Lower lobe of right lung (tissue), 2 donors: ENCODE data around the gene EEFSEC. TPM values are rescaled to one million over a fixed set of nuclear protein-coding genes. Genes with fewer than 3 reads are reported as not detected.

Experiments used
- ATAC-seq, 2 donors: fragments of 200-7000 bp; cut with Tn5 transposase; one replicate each; pipeline ENCODE4 v1.9.1; 2020 to 2022; ENCODE audit warnings: mild to moderate bottlenecking in 2 of 2, moderate library complexity in 2 of 2
- DNase-seq: peaks from one replicate; pipeline ENCODE4 v3.0.0-alpha.2; 2020
- H3K27ac ChIP-seq: fragments of 200-600 bp; one replicate; pipeline ENCODE4 v1.8.0; 2022
- H3K27me3 ChIP-seq: fragments of 200-600 bp; one replicate; pipeline ENCODE4 v1.8.0; 2022; ENCODE audit warnings: low read depth
- H3K36me3 ChIP-seq: fragments of 200-600 bp; one replicate; pipeline ENCODE4 v1.8.0; 2022; ENCODE audit warnings: mild to moderate bottlenecking
- H3K4me1 ChIP-seq: fragments of 200-600 bp; one replicate; pipeline ENCODE4 v1.8.0; 2022
- H3K4me3 ChIP-seq: fragments of 200-600 bp; one replicate; pipeline ENCODE4 v1.8.0; 2022; ENCODE audit warnings: mild to moderate bottlenecking
- H3K9me3 ChIP-seq: fragments of 200-600 bp; one replicate; pipeline ENCODE4 v1.8.0; 2022
- CTCF ChIP-seq: fragments of 200-600 bp; IDR thresholded peaks from one replicate; pipeline ENCODE4 v1.8.0; 2022; ENCODE audit warnings: antibody characterized with exemption, mild to moderate bottlenecking
- intact Hi-C: fragments of 100-400 bp; cut with DNase I; formaldehyde crosslinking; loops from one replicate; pipeline ENCODE4 v1.11.0; 2022
- total RNA-seq: library from RNA; stranded (reverse); fragmentation: NEBNext Ultra II Directional; extraction: Animal tissue kit (Norgen Biotek cat#: 25700); gene quantifications from one replicate; pipeline ENCODE4 v1.2.1, GENCODE V29; 2021
- donor health status: DM: no; HTN: yes; CAD: no; lungs with severe emphysema.

Gene EEFSEC
- total RNA-seq, 1 donor from 2014 or later, result 15.6 TPM

- intact Hi-C loops, result no loop called here
- ATAC-seq (no peak), DNase-seq (no peak)
- Histone ChIP-seq H3K36me3 (peaks cover 11% of the 10 kb centered on the region), H3K4me3 (no peak overlapping the region), H3K27me3 (no peaks in the 10 kb centered on the region), H3K9me3 (no peaks in the 10 kb centered on the region), H3K27ac (no peak overlapping the region), H3K4me1 (no peaks in the 10 kb centered on the region)
- no peak for TF ChIP-seq CTCF
Measured at GRCh38 chr3:128252083-128252482, 98.8 kb downstream of the EEFSEC start.

- Histone ChIP-seq H3K4me1 (no peaks in the 10 kb centered on the region), H3K27ac (no peak overlapping the region), H3K4me3 (no peak overlapping the region), H3K9me3 (no peaks in the 10 kb centered on the region), H3K27me3 (no peaks in the 10 kb centered on the region), H3K36me3 (peaks cover 2% of the 10 kb centered on the region)
- TF ChIP-seq CTCF, result no peak
- no peak for DNase-seq
- no peak for ATAC-seq
- intact Hi-C loops, result no loop called here
Measured at GRCh38 chr3:128253150-128253549, 99.9 kb downstream of the EEFSEC start.

GRCh38 chr3:128254066-128254590 lies 100.8 kb downstream of the EEFSEC start:
- no peaks in the 10 kb centered on the region for H3K9me3 ChIP-seq
- H3K4me3 ChIP-seq, result no peak overlapping the region
- no peak overlapping the region for H3K27ac ChIP-seq
- DNase-seq (no peak), ATAC-seq (no peak)
- no peaks in the 10 kb centered on the region for H3K36me3 ChIP-seq
- intact Hi-C loops, result no loop called here
- H3K4me1 ChIP-seq, result no peaks in the 10 kb centered on the region
- no peak for TF ChIP-seq CTCF
- no peaks in the 10 kb centered on the region for H3K27me3 ChIP-seq

GRCh38 chr3:128254967-128255366 lies 101.7 kb downstream of the EEFSEC start:
- Histone ChIP-seq H3K4me1 (no peaks in the 10 kb centered on the region), H3K9me3 (peaks cover 6% of the 10 kb centered on the region), H3K27ac (no peak overlapping the region), H3K27me3 (no peaks in the 10 kb centered on the region), H3K36me3 (no peaks in the 10 kb centered on the region), H3K4me3 (no peak overlapping the region)
- ATAC-seq, result no peak
- TF ChIP-seq CTCF, result no peak
- DNase-seq, result no peak
- intact Hi-C loops, result no loop called here

- Histone ChIP-seq H3K4me1 (no peaks in the 10 kb centered on the region), H3K36me3 (no peaks in the 10 kb centered on the region), H3K27me3 (no peaks in the 10 kb centered on the region), H3K9me3 (peaks cover 13% of the 10 kb centered on the region), H3K4me3 (no peak overlapping the region), H3K27ac (no peak overlapping the region)
- ATAC-seq, result no peak
- intact Hi-C loops, result no loop called here
- TF ChIP-seq CTCF, result no peak
- DNase-seq, result no peak
Measured at GRCh38 chr3:128256131-128256530, 102.8 kb downstream of the EEFSEC start.

GRCh38 chr3:128257632-128258031 lies 104.4 kb downstream of the EEFSEC start:
- no peaks in the 10 kb centered on the region for H3K4me1 ChIP-seq
- peaks cover 13% of the 10 kb centered on the region for H3K9me3 ChIP-seq
- no peaks in the 10 kb centered on the region for H3K27me3 ChIP-seq
- H3K36me3 ChIP-seq, result peaks cover 6% of the 10 kb centered on the region
- TF ChIP-seq CTCF, result no peak
- ATAC-seq (no peak), DNase-seq (no peak)
- intact Hi-C loops, result no loop called here
- H3K27ac ChIP-seq, result no peak overlapping the region
- H3K4me3 ChIP-seq, result no peak overlapping the region
